Karpas-422 (cell line): ENCODE results near the gene GLB1L. TPM values are rescaled to one million over a fixed set of nuclear protein-coding genes. Genes with fewer than 3 reads are reported as not detected.

Experiments
- DNase-seq: peaks from one replicate; pipeline ENCODE4 v3.0.0-alpha.2; 2015
- H2AFZ ChIP-seq: fragments of 200-600 bp; sonication (generic); 2 replicates; pipeline ENCODE4 v1.6.1; 2014; ENCODE audit warnings: antibody characterized with exemption, low read length, mixed read lengths
- H3K27ac ChIP-seq: fragments of 200-600 bp; sonication (generic); 2 replicates; pipeline ENCODE4 v1.5.1; 2014; ENCODE audit warnings: mild to moderate bottlenecking, low read length, moderate library complexity
- H3K27me3 ChIP-seq: fragments of 200-600 bp; sonication (generic); 2 replicates; pipeline ENCODE4 v1.6.1; 2014; ENCODE audit warnings: low read length, mixed read lengths
- H3K36me3 ChIP-seq: fragments of 200-600 bp; sonication (generic); 2 replicates; pipeline ENCODE4 v1.6.1; 2014; ENCODE audit warnings: low read length, mixed read lengths; ENCODE audit not compliant: insufficient read depth
- H3K4me1 ChIP-seq: fragments of 200-600 bp; sonication (generic); 2 replicates; pipeline ENCODE4 v1.6.1; 2014; ENCODE audit warnings: mild to moderate bottlenecking, low read length, mixed read lengths
- H3K4me2 ChIP-seq: fragments of 200-600 bp; sonication (generic); 2 replicates; pipeline ENCODE4 v1.6.1; 2014; ENCODE audit warnings: low read length, low read depth, mild to moderate bottlenecking; ENCODE audit not compliant: poor library complexity, severe bottlenecking
- H3K4me3 ChIP-seq: fragments of 200-600 bp; sonication (generic); 2 replicates; pipeline ENCODE4 v1.5.1; 2014; ENCODE audit warnings: mild to moderate bottlenecking, antibody characterized with exemption, low read length, mixed read lengths
- H3K79me2 ChIP-seq: fragments of 200-600 bp; sonication (generic); 2 replicates; pipeline ENCODE4 v1.6.1; 2014; ENCODE audit warnings: mild to moderate bottlenecking, low read length, mixed read lengths
- H3K9ac ChIP-seq: fragments of 200-600 bp; sonication (generic); 2 replicates; pipeline ENCODE4 v1.6.0; 2014; ENCODE audit warnings: low read length
- H3K9me2 ChIP-seq: fragments of 200-600 bp; sonication (generic), shearing (Covaris generic); replicated peaks from 2 replicates; pipeline ENCODE4 v1.6.0; 2014; ENCODE audit warnings: mild to moderate bottlenecking, low read length, moderate library complexity; ENCODE audit not compliant: insufficient read depth
- H3K9me3 ChIP-seq: fragments of 300-700, 200-600 bp; sonication (generic); 2 replicates; pipeline ENCODE4 v1.6.1; 2014; ENCODE audit warnings: low read length, mixed read lengths
- H4K20me1 ChIP-seq: fragments of 200-600 bp; sonication (generic); 2 replicates; pipeline ENCODE4 v1.6.1; 2014; ENCODE audit warnings: mild to moderate bottlenecking, antibody characterized with exemption, low read length, low read depth; ENCODE audit not compliant: insufficient read depth
- total RNA-seq: library from RNA; depleted of rRNA; stranded (reverse); fragments of >200 nt; shearing (Covaris generic); gene quantifications from 2 replicates; pipeline ENCODE4 v1.2.3, GENCODE V29; 2014; ENCODE audit warnings: low replicate concordance

Gene GLB1L
- total RNA-seq, 1 experiment from 2014 or later, result 4.3 TPM

DNA sequence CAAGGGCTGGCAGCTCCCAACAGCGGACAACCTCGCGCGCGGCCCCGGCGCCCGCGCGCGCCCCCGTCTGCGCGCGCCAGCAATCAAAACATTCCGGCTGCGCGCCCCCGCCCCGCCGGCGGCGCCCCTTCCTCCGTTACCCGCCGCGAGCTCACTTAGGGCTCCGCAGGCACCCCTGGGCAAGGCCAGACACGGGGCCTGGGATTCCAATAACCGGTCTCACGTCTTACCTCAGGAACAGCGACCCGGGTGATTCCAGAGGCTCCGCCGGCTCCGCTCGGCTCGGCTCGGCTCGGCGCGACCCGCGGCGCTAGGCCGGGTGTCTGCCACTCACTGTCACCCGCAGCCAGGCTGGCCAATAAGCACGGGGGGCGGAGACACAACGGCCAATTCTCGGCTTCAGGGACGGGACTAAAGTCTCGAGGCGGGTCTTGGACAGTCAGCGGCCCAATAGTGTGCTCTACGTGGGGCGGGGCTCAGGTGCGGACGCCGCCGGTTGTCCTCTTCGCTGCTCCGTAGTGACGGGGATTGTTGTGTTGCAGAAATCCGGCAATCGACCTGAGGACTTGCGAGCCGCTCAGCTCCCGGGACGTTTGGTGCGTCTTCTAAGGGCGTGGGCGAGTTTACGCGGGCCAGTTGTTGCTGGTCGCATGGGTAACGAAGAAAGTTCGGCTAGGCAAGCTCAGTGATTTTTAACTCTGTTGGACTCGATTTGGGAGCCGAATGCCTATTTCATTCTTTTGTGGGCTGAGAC, 15.8 kb downstream of the GLB1L start, which contains the start of the genes ANKZF1 and ATG9A:
Gene ANKZF1, plus strand, starts transcription at position 502 of the 754 bp plus-strand sequence. CDS start 452 bp downstream, outside the sequence.
Gene ATG9A, minus strand, starts transcription at position 332 of the 754 bp plus-strand sequence. CDS start 1,612 bp downstream, outside the sequence.
- H3K4me2 ChIP-seq, result peak within 1 kb of the TSS; percentile 90
- H3K9me3 ChIP-seq, result no peaks in the 10 kb centered on the region
- H3K9ac ChIP-seq, result peak within 1 kb of the TSS; percentile 94
- peak; percentile 99 for DNase-seq
- H3K9me2 ChIP-seq, result no peaks in the 10 kb centered on the region
- peak within 1 kb of the TSS; percentile 90; the same call in 1 of the 2 replicates for H2AFZ ChIP-seq
- peaks cover 59% of the 10 kb centered on the region for H3K79me2 ChIP-seq
- H4K20me1 ChIP-seq, result no peaks in the 10 kb centered on the region
- H3K4me3 ChIP-seq, result peak within 1 kb of the TSS; percentile 91
- H3K4me1 ChIP-seq, result peaks cover 26% of the 10 kb centered on the region
- peak within 1 kb of the TSS; percentile 85 for H3K27ac ChIP-seq
- H3K36me3 ChIP-seq, result peaks cover 41% of the 10 kb centered on the region
- no peaks in the 10 kb centered on the region for H3K27me3 ChIP-seq

GRCh38 chr2:219228911-219229304, 16.3 kb downstream of the GLB1L start:
- Histone ChIP-seq H3K4me1 (peaks cover 26% of the 10 kb centered on the region), H3K9me2 (no peaks in the 10 kb centered on the region), H3K4me3 (peak overlapping the region; percentile 91), H3K9me3 (no peaks in the 10 kb centered on the region), H3K36me3 (peaks cover 36% of the 10 kb centered on the region), H2AFZ (peak overlapping the region; percentile 90; the same call in 1 of the 2 replicates), H3K4me2 (peak overlapping the region; percentile 90), H4K20me1 (no peaks in the 10 kb centered on the region), H3K27me3 (no peaks in the 10 kb centered on the region), H3K9ac (peak overlapping the region; percentile 94), H3K79me2 (peaks cover 59% of the 10 kb centered on the region), H3K27ac (no peak overlapping the region)
- no peak for DNase-seq

DNA sequence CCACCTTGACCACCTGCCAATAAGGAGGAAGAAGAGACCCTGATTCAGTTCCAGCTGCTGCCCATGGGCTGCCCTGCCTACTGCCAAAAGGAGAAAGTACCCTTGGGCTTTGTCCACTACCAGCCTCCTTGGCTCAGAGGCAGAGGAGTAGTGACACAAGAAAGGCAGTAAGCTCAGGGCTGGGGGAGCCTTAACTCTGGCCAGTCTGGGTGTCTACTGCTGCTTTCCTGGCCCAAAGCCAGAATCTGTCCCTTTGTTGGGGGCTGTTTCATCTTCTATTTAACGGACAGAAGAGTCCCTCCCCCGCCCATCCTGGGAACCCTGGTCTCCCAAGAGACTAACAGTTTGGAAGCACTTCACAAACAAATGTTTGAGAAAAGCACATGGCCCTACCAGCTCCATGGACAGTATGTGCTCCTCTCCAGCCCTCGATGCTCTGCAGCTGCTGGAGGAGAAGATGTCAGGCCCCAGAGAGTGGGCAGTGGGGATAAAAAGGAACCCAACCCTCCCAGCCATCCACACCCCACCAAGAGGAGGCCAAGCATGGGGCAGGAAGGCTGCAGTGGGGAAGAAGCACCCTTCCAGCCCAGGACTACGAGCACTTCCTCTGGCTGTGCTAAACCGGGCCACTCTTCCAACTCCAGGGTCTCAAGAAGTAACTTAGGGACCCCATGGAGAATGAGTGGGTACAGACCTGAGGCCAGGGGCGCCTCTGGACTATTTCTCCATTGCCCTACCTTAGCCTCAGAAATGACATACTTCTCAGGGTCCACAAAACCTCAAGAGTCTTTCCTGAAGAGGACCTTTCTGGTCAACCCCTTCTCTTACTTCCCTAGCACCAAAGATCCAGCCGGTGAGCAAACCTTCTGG, 17.0 kb downstream of the GLB1L start:
- peak overlapping the region; percentile 90 for H3K4me2 ChIP-seq
- peaks cover 59% of the 10 kb centered on the region for H3K79me2 ChIP-seq
- no peak overlapping the region for H3K27ac ChIP-seq

DNA sequence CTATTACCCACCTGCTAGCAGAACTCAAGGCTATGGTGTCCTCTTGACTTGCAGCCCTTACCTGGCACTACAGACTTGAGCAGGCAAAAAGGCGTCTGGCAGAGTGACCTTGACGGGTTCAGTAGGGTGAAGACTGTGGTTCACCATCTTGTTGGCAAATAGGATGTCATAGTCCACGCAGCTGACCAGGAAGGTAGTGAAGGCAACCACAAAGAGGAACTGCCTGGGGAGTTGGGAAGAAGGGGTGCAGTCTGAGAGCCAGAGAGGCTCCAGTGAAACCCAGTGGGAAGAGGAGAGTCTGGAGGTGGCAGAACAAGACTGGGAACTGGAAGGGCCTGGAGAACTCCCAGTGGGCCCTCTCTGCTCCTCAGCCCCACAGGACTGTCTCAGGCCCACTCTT, 19.9 kb downstream of the GLB1L start:
- H3K9me2 ChIP-seq, result no peaks in the 10 kb centered on the region
- peaks cover 34% of the 10 kb centered on the region for H3K79me2 ChIP-seq
- H3K9me3 ChIP-seq, result no peaks in the 10 kb centered on the region
- no peak overlapping the region for H3K9ac ChIP-seq
- H3K36me3 ChIP-seq, result peaks cover 19% of the 10 kb centered on the region; the same call in 1 of the 2 replicates
- no peak for DNase-seq
- no peak overlapping the region for H3K4me2 ChIP-seq
- no peak overlapping the region for H3K27ac ChIP-seq
- no peaks in the 10 kb centered on the region for H3K27me3 ChIP-seq
- H2AFZ ChIP-seq, result no peak overlapping the region
- H4K20me1 ChIP-seq, result no peaks in the 10 kb centered on the region
- H3K4me1 ChIP-seq, result peaks cover 12% of the 10 kb centered on the region
- H3K4me3 ChIP-seq, result no peak overlapping the region

More for the DNA sequence above, 17.0 kb downstream of the GLB1L start:
- peaks cover 34% of the 10 kb centered on the region for H3K36me3 ChIP-seq
- peaks cover 26% of the 10 kb centered on the region for H3K4me1 ChIP-seq
- H4K20me1 ChIP-seq, result no peaks in the 10 kb centered on the region
- H2AFZ ChIP-seq, result no peak overlapping the region
- no peak for DNase-seq
- H3K9me3 ChIP-seq, result no peaks in the 10 kb centered on the region
- no peaks in the 10 kb centered on the region for H3K27me3 ChIP-seq
- H3K4me3 ChIP-seq, result peak overlapping the region; percentile 91
- no peaks in the 10 kb centered on the region for H3K9me2 ChIP-seq
- peak overlapping the region; percentile 94 for H3K9ac ChIP-seq

- H3K79me2 ChIP-seq, result peaks cover 26% of the 10 kb centered on the region
- no peak overlapping the region for H3K4me3 ChIP-seq
- H3K4me2 ChIP-seq, result no peak overlapping the region
- no peaks in the 10 kb centered on the region for H4K20me1 ChIP-seq
- H2AFZ ChIP-seq, result no peak overlapping the region
- no peak overlapping the region for H3K27ac ChIP-seq
- H3K9me3 ChIP-seq, result no peaks in the 10 kb centered on the region
- H3K9ac ChIP-seq, result no peak overlapping the region
- no peaks in the 10 kb centered on the region for H3K9me2 ChIP-seq
- H3K27me3 ChIP-seq, result no peaks in the 10 kb centered on the region
- peaks cover 24% of the 10 kb centered on the region; the same call in 1 of the 2 replicates for H3K36me3 ChIP-seq
- H3K4me1 ChIP-seq, result peaks cover 14% of the 10 kb centered on the region
- no peak for DNase-seq
Measured at GRCh38 chr2:219223831-219224610, 21.2 kb downstream of the GLB1L start.

DNA sequence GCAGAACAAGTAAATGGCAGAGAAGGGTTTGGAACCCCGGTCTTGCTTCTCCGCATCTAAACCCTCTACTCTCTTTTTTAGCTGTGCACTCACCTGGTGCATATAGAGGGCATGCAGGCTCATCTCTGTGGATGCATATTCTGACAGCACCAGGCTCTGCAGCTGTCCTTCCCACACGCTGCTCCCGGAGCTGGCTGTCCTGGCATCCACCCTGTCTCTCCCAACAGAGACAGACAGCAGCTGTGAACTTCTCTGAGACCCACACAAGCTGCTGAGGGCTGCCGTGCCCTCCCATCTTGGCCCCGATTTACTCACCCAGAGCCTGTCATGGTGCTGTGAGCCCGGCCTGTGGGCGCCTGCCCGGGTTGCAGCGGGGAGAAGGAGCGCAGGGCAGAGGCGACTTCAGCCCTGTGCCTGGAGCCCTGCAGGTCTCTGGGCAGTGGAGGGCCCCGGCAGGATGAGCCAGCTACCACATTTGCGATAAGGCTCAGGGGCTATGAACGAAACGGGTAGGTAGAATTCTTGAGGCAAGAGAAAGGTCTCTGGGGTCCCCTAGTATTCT, 23.2 kb downstream of the GLB1L start:
- H3K9me2 ChIP-seq, result no peaks in the 10 kb centered on the region
- H3K9me3 ChIP-seq, result no peaks in the 10 kb centered on the region
- peaks cover 19% of the 10 kb centered on the region for H3K4me1 ChIP-seq
- H3K27ac ChIP-seq, result no peak overlapping the region
- H3K79me2 ChIP-seq, result peaks cover 19% of the 10 kb centered on the region
- no peak overlapping the region for H3K4me2 ChIP-seq
- no peak overlapping the region for H2AFZ ChIP-seq
- H3K36me3 ChIP-seq, result peaks cover 23% of the 10 kb centered on the region; the same call in 1 of the 2 replicates
- no peaks in the 10 kb centered on the region for H3K27me3 ChIP-seq
- DNase-seq, result no peak
- no peak overlapping the region for H3K9ac ChIP-seq
- no peaks in the 10 kb centered on the region for H4K20me1 ChIP-seq
- H3K4me3 ChIP-seq, result no peak overlapping the region

DNA sequence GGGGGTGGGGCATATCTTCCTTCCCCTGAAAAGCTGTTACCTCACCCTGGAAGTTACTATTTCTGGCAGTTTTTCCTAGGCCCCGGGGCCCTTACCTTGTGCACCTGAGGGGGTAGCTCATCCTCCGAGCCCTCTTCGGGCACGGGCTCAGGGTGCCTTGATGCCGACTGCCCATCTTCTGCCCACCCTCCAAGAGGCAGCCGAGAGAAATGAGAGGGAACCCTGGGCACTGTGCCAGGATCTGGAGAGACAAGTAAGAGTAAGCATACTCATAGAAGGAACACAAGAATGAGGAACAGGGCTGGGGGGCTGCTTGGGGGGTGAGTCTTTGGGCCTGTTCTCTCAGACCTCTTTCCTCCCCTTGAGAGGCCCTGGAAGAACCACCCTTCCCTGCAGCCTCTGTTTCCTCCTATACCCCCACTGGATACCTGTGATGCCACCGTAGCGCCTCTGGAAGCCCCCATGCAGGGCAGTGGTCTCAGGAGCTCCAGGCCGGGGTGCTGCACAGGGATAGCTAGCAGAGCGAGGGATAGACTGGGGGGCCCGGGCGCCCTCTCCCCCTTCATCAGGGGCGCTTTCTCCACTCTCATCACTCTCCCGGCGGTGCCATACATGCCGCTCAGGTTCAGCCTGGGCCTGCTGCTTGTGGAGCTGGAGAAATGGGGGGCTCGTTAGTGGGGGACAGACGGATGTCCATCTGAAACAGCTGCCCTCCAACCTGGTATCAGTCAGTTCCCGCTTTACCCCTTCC, 24.4 kb downstream of the GLB1L start:
- peaks cover 26% of the 10 kb centered on the region for H3K4me1 ChIP-seq
- H3K36me3 ChIP-seq, result 0 out of 2 replicates have a peak, but pooled peaks cover 18% of the 10 kb centered on the region
- H3K9me3 ChIP-seq, result no peaks in the 10 kb centered on the region
- no peak overlapping the region for H3K9ac ChIP-seq
- no peak for DNase-seq
- no peaks in the 10 kb centered on the region for H4K20me1 ChIP-seq
- H2AFZ ChIP-seq, result no peak overlapping the region
- no peak overlapping the region for H3K4me3 ChIP-seq
- no peaks in the 10 kb centered on the region for H3K27me3 ChIP-seq
- no peak overlapping the region for H3K27ac ChIP-seq
- H3K79me2 ChIP-seq, result peaks cover 22% of the 10 kb centered on the region
- H3K9me2 ChIP-seq, result no peaks in the 10 kb centered on the region
- no peak overlapping the region for H3K4me2 ChIP-seq
